Stimulated activated CD4-positive, alpha-beta T cell treated with anti-CD3 and anti-CD28 coated beads, Interleukin-4, amount 100 ng/mL, for 48 hours (primary cell): Measurements from ENCODE around the gene HSPG2.

Experiments used
- DNase-seq, 2 donors: peaks; one replicate each; pipeline ENCODE4 v3.0.0-alpha.2; 2020; ENCODE audit warnings: low read depth in 2 of 2

The HSPG2 gene

DNA sequence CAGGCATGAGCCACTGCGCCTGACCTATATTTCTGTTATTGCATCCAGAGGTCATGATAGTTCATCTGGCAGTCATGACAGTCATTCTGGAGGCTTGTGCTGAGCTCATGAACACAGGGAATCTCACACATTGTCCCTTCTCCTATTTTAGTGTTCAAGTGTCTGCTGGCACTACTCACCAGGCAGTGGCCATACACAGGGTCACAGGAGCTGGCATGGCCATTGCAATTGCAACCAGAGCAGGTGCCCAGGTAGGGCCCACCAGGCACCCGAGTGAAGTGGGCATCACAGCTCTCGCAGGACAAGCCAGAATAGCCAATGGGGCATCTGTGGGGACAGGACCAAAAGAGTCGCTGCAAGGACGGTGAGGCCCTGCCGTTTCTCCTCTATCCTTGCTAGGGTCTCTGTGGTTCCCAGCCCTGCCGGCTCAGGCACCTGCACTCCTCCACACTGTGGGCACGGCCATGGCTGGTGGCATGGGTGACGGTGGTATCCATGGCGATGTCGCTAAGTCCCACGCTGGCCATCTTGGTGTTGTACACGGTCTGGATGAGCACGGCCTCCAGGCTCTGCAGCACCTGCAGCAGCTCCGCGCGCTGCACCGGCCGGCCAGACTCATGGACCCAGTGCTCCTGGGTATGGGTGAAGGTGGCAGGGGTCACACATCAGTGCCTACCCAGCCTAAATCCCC lies 57.0 kb downstream of the HSPG2 start:
- DNase-seq, result no peak

DNA sequence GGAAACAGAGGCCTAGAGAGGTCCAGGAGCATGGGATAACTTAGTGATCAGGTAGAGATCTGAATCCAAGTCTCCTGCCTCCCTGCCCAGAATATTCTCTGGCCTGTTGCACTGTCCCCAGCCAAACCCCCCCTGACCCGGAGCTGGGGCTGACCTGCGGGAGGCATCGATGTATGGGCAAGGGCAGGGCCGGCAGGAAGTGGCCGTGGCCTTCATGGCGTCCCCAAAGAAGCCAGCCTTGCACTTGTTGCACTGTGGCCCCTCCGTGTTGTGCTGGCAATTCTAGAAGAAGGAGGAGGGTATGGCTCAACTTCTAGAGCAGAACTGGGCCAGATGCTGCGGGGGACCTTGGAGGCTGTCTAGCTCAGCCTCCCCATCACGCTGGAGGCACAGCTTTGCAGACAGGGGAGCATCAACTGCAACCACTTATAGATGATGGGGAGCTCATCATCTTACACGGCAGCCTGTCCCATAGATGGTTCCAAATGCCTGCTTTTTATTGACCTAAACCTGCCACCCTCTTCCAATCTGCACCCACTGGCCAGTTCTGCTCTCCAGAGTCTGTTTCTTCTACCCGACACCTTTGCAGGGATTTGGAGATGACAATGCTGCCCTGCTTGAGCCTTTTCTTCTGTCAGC lies 58.2 kb downstream of the HSPG2 start:
- DNase-seq, result no peak

DNA sequence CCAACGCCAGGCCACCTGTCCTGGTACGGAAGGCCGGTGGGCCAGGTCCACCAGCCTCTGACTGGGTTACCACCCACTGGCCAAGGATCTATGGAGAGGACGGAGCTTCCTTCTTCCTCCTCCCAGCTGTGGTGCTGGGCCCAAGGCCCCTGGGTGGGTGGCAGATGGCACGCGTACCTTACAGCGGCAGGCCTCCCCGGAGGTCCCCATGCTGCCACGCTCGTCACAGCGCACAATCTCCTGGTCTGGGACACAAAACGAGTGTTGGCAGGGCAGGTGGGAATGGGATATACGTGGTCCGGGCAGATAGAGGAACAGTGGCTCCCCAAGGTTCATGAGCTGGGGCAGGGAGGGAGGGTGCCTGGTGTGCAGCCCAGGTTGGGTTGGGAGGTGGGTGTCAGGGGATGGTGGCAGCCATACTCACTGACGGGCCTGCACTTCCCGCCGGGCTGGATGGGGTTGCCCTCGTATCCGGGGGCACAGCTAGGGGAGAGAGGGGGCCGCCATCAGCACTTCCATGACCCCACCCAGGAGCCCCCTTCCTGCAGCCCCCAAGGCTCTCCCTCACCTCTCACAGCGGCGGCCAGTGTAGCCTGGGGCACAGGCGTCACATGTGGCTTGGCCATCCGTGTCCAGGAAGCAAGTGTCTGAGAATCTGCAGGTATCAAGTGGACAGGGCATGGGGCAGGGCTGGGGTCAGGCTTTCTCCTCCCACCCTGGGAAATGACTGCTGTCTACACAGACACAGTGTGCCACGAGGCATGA lies 58.9 kb downstream of the HSPG2 start:
- DNase-seq, result no peak

DNA sequence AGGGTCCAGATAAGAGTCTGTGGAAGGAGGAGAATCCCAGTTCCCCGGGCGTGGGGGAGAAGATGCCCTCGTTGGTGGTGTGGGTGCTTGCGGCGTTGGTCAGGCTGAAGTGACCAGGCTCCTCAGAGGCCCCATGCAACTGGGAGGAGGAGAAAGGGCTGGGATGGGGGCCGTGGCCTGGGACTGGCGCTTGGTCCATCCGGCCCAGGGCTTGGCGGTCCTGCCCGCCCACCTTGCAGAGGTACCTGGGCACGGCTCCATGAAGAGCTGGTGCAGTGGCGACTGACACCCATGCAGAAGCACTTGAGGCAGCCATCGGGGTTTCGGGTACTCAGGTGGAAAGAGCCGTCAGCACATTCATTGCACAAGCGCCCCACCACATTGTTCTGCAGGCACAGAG lies 60.8 kb downstream of the HSPG2 start:
- no peak for DNase-seq

DNA sequence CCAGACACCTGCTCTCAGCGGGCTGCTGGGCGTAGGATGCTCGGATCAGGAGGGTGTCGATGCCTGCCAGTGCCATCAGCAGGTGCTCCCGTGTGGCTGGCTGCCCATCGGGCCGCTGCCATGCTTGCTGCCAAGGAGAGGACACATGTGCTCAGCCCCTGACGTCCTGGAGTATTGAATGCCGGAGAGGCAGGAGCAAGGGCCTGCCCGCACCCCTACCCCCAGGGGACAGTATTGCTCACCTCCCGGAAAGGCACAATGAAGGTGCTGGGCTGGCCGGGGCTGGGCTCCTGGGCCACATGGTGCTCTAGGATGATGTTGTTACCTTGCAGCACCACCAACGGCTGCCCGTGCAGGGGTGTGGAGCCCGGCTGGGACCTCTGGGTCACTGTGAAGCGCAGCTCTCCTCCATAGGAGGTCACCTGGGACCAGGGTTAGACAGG lies 61.5 kb downstream of the HSPG2 start:
- no peak for DNase-seq

DNA sequence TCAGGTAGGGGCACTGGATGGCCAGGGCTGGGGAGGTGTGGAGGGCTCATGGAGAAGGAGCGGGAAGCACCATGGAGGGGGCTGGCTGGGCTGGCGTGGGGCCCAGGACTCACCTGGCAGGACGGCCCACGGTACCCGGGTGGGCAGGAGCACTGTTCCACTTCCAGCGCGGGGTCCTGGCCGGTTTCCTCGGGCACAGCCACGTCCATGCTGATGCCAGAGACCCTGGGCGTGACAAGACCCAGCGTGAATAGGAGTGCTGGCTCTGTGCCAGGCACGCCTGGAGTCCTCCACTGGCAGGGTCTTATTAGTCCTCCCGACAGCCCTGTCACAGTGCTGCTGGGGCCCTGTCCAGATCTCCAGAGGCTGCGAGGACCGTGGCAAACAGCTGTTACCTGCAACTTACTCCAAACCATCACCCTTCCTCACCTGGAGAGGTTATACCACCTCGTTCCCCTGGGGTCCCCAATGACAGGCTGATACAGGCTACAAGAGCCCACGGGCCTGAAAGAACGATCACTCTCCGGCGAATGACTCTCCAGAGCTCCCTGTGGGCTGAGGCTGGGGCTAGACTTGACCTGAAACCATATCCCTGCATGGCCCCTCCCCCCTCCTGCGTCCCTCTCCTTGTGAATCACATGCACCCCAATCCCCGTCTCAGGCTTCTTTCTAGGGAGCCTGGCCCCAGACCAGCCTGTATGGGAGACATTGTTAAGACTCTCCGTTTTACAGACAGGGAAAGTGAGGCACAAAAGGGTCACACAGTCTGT lies 62.1 kb downstream of the HSPG2 start:
- no peak for DNase-seq

DNA sequence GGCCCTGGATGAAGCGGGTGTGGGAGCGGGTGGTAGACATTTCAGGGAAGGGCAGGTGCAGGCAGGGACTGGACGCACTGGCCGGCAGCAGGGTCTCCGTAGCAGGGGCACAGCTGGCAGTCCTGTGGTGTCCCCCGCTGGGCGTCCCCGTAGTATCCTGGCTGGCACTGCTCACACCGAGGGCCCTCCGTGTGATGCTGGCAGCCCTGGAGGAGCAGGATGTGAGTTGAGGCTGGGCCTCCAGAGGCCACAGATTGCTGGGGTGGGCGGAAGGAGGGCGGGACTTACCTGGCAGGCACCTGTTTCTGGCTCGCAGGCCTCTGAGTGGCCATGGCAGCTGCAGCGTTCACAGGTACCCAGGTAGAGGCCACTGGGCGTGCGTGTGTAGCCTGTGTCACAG lies 62.8 kb downstream of the HSPG2 start:
- DNase-seq, result no peak

DNA sequence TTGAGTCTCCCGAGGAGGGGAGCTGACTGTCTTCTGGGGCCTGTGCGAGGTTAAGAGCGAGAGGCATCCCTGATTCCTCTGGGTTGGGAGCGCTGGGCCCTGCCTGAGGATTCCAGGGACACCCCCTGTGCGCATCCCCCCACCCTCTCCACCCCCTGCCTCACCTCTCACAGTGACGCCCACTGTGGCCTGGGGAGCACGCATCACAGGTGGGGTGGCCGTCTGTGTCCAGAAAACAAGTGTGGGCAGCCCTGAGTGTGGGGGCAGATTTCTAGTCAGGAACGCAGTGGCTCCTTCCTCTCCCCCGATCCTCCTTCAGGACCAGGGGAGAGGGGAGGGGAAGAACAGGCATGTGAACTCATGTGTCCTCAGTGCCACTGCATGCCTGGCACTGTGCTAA lies 63.3 kb downstream of the HSPG2 start:
- DNase-seq, result no peak

DNA sequence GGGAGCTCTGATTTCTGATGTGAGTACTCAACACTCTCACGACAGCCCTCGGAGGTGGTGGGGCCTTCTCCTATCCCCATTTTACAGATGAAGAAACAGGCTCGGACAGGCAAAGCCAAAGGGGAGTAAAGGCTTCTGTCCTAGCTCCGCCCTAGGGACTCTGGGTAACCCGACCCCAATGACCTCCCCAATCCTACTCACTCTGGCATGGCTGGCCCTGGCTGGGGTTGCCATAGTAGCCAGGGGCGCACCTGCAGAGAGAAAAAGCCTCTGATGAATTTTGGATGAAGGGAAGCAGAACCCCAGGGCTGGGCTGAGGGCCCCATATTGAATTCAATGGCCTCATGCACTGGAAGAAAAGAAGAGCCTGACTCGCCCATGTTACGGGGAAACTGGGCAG lies 63.9 kb downstream of the HSPG2 start:
- no peak for DNase-seq

DNA sequence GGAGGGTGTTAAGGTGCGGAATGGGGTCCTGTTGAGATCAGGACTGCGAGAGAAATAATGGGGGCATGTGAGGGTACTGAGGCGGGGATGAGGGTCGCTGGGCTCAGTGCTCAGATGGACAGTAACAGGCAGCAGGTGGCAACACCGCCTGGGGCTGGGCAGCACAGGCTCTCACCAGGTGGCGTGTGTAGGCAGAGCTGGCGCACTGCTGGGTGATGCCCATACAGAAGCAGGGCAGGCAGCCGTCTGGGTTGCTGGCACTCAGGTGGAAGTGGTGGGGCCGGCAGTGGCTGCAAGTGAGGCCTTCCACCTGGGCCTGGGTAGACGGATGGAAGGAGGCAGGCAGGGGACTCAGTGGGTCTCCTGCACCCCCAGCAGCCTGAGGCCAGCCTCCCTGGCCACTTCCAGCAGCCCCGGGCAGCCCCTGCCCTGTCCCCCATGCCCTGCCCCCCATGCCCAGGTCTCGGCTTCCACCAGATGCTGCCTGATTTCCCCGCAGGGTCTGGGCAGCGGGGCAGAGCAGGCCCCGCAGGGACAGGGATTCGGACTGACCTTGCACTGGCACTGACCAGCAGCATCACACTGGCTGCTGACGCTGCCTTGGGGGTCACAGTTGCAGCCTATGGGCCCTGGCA lies 64.5 kb downstream of the HSPG2 start:
- no peak for DNase-seq

DNA sequence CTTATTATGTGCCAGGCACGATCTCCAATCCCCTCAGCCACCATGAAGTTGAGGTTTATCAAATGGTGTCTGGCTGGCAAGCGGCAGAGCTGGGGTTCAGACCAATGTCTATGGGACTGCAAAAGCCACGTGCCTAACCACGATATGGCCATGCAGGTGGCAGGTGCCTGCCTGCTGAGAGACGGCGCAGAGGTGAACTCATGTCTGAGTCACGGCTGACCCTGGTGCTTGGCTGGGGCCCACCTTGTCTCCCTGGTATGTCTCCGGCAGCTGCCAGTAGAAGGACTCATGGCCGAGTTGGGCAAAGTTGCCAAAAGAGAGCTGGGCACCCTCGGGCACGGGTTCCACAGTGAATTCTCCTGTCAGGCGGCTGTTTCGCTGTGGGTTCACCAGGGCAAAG lies 65.2 kb downstream of the HSPG2 start:
- no peak for DNase-seq

DNA sequence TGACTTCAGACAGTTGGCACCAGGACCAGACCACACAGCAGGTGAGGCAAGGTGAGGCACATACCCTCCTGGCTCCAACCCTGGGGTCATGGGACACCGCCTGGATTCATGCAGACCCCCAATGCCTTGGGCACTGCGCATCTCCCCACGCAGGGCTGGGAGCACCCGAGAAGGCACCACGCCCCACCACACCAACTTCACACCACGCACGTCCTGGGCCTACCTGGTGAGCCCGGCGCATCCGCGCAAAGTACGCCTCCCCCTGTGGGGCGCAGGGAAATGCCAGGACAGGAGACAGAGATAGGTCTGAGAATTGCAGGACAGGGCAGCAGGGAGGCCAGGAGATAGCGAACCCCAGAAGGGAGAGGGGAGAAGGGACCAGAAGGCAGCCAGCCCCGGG lies 66.5 kb downstream of the HSPG2 start:
- no peak for DNase-seq

DNA sequence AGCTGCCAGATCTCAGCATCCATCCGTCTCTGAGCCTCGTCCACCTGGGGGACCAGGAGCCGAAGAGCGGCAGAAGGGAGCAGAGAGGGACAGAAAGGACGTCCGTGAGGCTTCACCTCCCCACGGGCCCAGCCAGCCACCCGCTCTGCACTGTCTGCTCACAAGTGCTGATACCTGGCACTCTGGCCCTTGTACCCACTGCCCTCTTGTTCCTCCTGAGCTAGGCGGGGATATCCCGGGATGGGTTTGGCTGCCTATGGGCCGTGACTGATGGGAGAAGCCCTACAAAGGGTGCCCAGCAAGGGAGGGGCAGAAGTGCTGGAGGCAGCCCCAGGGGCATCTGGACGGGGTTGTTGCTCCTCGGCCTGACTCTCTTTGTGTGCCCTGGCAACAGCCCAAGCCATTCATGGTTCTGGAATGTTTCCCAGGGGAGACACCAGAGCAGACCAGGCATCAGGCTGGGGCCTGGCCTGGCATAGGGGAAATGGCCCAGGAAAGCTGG lies 67.4 kb downstream of the HSPG2 start:
- DNase-seq, result no peak

DNA sequence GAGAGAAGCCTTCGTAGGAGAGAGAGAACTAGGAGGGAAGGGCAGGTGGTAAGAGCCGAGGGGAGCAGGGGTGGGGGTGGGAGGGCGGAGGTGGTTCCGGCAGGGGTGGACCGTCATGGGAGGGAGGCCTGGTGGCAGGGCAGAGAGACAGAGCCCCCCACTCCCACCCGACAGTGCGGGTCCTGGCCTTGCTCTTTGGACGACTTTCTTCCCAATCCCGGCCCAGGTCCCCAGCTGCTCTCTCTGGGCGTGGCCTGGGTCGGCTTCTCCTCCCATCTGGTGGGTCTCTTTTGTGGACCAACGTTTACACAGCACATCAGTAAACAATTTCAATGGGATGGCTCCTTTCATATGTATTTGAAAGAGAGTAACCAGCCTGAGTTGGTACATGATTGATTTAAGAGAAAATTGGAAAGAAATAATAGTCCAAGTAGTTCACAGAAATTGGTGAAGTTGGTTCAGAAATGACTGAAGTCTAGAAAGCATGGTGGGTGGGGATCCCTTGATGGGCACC lies 68.1 kb downstream of the HSPG2 start:
- DNase-seq, result no peak

DNA sequence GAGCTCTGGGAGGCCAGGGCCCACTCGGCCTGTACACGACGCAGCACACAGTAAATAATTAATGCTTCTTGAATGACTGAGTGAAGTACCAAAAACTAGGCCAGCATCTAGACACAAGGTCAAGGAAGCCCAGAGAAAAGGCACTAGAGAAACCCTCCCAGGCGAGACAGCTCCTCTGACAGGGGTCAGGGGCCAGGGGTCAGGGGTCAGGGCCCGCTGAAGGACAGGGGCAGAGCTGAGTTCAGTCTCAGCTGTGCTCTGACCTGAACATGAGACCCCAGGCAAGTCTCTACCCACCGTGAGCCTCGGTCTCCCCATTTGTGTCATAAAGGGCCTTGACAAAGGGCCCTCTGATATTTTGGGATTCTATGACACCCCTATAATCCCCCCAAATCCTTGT lies 68.6 kb downstream of the HSPG2 start:
- no peak for DNase-seq

DNA sequence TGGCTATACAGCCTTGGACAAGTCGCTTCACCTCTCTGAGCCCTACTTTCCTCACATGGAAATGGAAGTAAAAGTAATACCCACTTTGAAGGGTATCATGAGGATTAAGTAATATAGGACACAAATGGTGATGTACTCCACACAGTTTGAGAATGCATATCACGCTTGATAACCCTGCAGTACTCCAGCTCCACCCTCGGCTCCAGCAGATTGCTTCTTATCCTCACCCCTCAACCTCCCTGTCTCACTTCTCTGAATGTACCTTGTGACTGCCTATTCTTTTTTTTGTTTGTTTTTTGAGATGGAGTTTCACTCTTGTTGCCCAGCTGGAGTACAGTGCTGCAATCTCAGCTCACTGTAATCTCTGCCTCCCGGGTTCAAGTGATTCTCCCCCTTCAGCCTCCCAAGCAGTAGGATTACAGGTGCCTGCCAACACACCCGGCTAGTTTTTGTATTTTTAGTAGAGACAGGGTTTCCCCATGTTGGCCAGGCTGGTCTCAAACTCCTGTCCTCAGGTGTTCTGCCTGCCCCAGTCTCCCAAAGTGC lies 69.6 kb downstream of the HSPG2 start:
- DNase-seq, result no peak

DNA sequence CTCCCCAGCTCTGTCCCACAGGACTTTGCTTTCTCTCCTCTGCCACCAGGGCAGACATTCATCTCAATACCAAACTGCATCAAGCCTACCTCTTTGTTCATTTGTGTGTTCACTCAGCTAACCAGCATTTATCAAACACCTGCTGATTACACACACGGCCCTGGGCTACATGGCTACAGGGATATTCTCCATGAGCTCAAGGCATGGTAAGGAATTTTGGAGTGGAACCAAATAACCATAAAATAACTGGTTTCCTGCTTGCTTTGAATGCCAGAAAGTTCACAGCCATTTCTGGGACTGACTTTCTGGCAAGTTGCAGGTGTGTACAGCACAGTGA lies 70.4 kb downstream of the HSPG2 start:
- no peak for DNase-seq

DNA sequence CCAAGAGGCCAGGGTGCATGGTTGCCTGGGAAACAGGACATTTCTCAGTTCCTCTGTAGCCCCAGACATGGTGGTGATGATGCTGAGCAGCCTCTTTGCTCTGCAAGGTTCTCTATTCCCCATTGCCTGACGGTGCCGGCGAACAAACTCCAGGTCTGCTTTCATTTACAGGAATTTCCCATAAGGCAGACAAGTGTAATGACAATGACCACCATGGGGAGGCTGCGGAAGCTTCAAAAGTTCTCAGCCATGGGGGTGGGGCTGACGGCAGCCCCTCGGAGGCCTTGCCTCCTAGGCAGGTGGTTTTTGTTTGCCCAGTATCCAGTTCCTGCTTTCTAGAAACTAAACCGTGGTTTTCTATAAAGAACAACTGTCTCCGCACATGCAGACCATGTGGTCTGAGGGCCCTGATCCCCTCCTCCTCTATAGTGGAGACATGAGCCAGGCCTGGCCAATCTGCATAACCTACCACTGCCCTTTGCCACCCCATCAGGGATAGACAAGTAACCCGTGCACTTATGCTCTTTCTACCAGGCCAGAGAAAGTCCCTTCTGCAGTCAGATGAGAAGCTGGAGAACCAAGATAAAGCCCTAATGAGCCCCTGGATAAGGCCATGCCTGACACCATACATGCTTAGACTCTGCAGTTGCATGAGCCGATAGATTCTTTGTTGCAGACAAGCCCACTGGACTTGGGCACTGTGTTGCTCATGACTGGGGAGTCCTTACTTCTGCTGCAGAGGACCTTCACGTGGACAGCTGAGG lies 71.0 kb downstream of the HSPG2 start:
- DNase-seq, result no peak

DNA sequence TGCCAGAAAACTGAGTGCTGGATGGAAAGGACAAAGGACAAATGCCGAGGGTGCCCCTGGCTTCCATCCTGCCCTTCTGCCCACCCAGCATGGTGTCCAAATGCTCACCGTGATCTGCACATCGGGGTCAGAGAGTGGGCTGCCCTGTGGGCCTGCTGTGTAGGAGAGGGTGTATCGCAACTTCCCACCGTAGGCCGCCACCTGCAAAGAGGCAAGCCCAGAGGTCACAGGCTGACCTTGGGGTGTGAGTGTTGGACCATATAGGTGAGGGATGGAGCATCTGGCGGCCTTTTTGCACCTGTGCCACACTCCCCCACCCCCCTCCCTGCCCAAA lies 71.5 kb downstream of the HSPG2 start:
- no peak for DNase-seq

DNA sequence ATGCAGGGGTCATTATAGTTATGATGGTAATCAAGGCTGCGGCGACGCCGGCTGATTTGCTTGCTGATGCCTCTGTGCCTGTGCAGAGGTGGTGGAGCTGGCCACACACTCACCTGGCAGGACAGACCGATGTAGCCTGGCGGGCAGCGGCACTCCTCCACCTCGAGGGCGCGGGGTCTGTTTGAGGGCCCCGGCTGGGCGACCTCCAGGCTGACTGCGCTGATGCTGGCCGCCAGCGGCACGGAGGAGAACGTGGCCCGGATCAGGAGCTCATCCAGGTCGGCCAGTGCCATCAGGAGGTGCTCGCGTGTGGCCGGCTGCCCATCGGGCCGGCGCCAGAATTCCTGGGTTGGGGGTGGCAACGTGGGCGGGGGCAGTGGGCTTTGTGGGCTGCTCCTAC lies 72.4 kb downstream of the HSPG2 start:
- DNase-seq, result no peak

DNA sequence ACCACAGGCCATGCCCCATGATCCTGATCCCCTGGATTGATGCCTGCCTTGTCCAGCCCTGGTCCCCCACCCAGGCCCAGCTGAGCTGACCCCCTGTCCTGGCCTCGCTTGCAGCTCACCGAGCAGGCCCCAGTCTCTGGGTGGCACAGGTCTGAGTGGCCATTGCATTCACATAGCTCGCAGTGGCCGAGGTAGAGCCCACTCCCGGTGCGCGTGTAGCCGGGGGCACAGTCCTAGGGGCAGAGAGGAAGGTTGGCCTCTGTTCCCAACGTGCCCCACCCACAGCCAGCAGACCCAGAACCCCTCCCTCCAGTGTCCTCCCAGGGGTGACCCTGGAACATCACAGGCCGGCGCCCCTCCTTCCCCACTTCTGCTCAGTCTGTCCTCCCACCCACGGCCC lies 73.1 kb downstream of the HSPG2 start:
- no peak for DNase-seq
